ENCODE results near the gene TTF1.

GRCh38 chr9:132443951-132444607 is 37.4 kb upstream of the TTF1 start:
- TF ChIP-seq POLR2A (IDR thresholded peaks at IDR 0.05) (no peak), CTCF (IDR thresholded peaks at IDR 0.05) (no peak), EP300 (IDR thresholded peaks at IDR 0.05) (no peak)
